LNCAP (cell line): ENCODE data around the gene AFMID.

ENCODE experiments used
- TF ChIP-seq, protein P1 (sequence below): fragments of 450-650 bp; IDR thresholded peaks from 2 replicates; pipeline ENCODE4 v1.5.1; 2017; ENCODE audit warnings: mild to moderate bottlenecking

Gene AFMID

GRCh38 chr17:78237401-78238012, 50.3 kb downstream of the AFMID start:
- TF ChIP-seq, protein P1, sequence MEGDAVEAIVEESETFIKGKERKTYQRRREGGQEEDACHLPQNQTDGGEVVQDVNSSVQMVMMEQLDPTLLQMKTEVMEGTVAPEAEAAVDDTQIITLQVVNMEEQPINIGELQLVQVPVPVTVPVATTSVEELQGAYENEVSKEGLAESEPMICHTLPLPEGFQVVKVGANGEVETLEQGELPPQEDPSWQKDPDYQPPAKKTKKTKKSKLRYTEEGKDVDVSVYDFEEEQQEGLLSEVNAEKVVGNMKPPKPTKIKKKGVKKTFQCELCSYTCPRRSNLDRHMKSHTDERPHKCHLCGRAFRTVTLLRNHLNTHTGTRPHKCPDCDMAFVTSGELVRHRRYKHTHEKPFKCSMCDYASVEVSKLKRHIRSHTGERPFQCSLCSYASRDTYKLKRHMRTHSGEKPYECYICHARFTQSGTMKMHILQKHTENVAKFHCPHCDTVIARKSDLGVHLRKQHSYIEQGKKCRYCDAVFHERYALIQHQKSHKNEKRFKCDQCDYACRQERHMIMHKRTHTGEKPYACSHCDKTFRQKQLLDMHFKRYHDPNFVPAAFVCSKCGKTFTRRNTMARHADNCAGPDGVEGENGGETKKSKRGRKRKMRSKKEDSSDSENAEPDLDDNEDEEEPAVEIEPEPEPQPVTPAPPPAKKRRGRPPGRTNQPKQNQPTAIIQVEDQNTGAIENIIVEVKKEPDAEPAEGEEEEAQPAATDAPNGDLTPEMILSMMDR = no peak

DNA sequence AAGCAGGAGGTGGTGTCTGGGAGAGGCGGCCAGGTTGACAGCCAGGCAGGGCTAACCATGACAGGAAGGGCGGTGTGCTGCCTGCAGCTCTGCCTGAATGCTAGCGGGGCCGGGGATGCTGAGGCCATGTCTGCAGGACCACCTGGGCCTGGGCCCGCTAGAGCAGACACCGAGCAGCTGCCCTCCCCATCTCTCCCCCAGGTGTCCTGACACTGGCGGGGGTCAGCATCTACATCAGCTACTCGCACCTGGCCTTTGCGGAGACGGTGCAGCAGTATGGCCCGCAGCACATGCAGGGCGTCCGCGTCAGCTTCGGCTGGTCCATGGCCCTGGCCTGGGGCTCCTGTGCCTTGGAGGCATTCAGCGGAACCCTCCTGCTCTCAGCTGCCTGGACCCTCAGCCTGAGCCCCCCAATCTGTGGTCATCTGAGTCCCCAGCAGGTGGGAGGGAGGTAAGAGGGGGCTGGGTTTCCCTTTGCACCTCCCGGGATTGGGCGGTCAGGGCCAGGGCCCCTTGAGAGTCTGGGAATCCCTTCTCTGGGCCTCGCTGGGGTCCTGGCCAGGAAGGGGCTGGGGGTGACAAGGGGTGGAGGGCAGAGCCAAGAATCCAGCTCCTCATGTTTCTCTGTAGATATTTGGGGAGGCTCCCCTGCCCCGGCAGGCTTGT, 51.8 kb downstream of the AFMID start:
- TF ChIP-seq, protein P1 = no peak

GRCh38 chr17:78239489-78239931, 52.3 kb downstream of the AFMID start:
- TF ChIP-seq, protein P1 = no peak

GRCh38 chr17:78240012-78240655, 53.0 kb downstream of the AFMID start:
- TF ChIP-seq, protein P1 = no peak

DNA sequence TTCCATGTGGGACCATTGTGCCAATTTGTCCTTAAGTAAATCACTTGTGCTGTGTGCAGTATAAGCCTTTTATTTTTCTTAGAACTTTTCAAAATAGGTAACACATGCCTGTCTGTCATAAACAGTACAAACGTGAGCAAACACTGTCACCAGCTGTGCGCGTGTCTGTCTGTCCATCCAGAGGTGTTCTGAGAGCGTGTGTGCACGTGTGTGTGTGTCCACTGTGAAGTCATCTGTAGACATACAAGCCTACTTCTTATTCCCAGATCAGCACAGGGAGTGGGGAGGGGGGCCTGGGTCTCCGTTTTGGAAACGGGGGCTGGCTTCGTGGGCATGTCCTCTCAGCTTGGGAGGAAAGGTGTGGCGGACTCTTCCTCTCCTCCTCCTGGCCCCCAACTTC, 53.7 kb downstream of the AFMID start:
- TF ChIP-seq, protein P1 = no peak

DNA sequence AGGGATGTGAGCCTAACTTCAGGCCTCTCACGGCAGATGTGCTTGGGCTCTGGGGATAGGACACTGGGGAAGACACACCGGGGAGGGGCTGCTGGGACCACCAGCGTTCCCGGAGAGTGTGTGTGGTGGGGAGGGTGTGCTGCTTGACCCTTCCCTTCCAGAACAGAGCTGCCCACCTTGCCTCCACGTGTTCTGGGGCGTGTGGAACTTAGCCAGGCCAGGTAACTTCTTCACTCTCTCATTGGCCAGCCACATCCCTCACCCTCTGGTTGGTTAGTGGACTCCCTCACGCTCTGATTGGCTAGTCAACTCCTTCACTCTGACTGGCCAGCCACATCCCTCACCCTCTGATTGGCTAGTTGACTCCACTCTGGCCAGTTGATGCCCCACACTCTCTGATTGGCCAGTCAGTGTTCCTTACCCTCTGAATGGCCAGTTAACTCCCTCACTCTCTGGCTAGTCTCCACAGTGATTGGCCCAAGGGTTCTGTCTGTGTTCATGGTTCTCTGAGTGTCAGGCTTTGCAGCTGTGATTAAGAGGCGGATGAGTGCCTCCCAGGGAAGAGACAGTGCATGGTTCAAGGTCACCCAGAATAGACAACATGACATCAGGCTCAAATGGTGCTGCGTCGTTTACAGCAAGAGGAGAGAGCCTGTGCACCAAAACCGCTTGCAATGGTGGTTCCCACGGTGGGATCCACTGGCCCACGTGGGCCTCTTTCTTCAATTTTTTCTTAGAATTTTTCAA, 54.3 kb downstream of the AFMID start:
- TF ChIP-seq, protein P1 = no peak

GRCh38 chr17:78242024-78242742, 55.0 kb downstream of the AFMID start:
- TF ChIP-seq, protein P1 = no peak
